ENCODE data around the gene KMT2D.

GRCh38 chr12:49038291-49038955 is 22.2 kb downstream of the KMT2D start:
- TF ChIP-seq CTCF (IDR thresholded peaks at IDR 0.05; ENCODE audit: insufficient read depth, low read depth, low read length) (no peak), EZH2 (IDR thresholded peaks at IDR 0.05; ENCODE audit: insufficient read depth, low read length) (no peak)

Measured in astrocyte (in vitro differentiated cells and primary cell).